Esophagus (tissue), 2 donors: ENCODE measurements around the gene TNFRSF21. TPM values are rescaled to one million over a fixed set of nuclear protein-coding genes. Genes with fewer than 3 reads are reported as not detected.
"Not testable (repeated sequence)": the region's sequence is repeated elsewhere in the genome, so short reads cannot be mapped to it uniquely, and the experiment has no call there.

Source experiments
- H3K27ac ChIP-seq, 2 donors: one replicate each; pipeline ENCODE4 v1.5.1; 2013; ENCODE audit warnings: low read depth in 2 of 2, mild to moderate bottlenecking in 2 of 2, inconsistent platforms in 1 of 2, low read length in 1 of 2, moderate library complexity in 1 of 2
- H3K27me3 ChIP-seq, 2 donors: one replicate each; pipeline ENCODE4 v1.6.1; 2013; ENCODE audit warnings: low read length in 2 of 2, control low read depth in 1 of 2, mild to moderate bottlenecking in 1 of 2; ENCODE audit not compliant: insufficient read depth in 2 of 2, control insufficient read depth in 1 of 2
- H3K36me3 ChIP-seq, 2 donors: one replicate each; pipeline ENCODE4 v1.6.1; 2013; ENCODE audit warnings: low read length in 1 of 2; ENCODE audit not compliant: control insufficient read depth in 2 of 2, insufficient read depth in 2 of 2
- H3K4me1 ChIP-seq, 2 donors: one replicate each; pipeline ENCODE4 v1.6.1; 2013; ENCODE audit warnings: low read length in 1 of 2; ENCODE audit not compliant: control insufficient read depth in 2 of 2, insufficient read depth in 2 of 2
- H3K4me3 ChIP-seq, 2 donors: one replicate each; pipeline ENCODE4 v1.5.1; 2013; ENCODE audit warnings: low read length in 2 of 2, mild to moderate bottlenecking in 2 of 2, low read depth in 1 of 2, moderate library complexity in 1 of 2
- H3K9me3 ChIP-seq, 2 donors: one replicate each; pipeline ENCODE4 v1.6.1; 2013; ENCODE audit warnings: mild to moderate bottlenecking in 2 of 2, low read depth in 1 of 2, low read length in 1 of 2, moderate library complexity in 1 of 2; ENCODE audit not compliant: control insufficient read depth in 2 of 2, insufficient read depth in 1 of 2
- WGBS, 2 donors: extraction: QIAGEN DNeasy Blood & Tissue Kit; methylation state at CpG; one replicate each; pipeline ENCODE4 v1.1.7; 2013; 5-methylcytosine and 5-hydroxymethylcytosine counted together
- polyA plus RNA-seq, 2 donors: library from polyadenylated mRNA; stranded (reverse); fragments of 200-250 nt; gene quantifications; one replicate each; pipeline ENCODE4 v1.2.3, GENCODE V29; 2013
- donor health status: healthy with polysubstance abuse.
- donor health status: Bipolar disorder and iron deficiency.

The TNFRSF21 gene
- polyA plus RNA-seq, 2 donors = 21.2 to 24.3 TPM

GRCh38 chr6:47328139-47328538 is 18.4 kb upstream of the TNFRSF21 start:
- not testable (repeated sequence) for H3K36me3 ChIP-seq, H3K4me1 ChIP-seq
- WGBS, 2 donors = 55 to 62% methylated on average over 4 of the region's 4 CpGs

DNA sequence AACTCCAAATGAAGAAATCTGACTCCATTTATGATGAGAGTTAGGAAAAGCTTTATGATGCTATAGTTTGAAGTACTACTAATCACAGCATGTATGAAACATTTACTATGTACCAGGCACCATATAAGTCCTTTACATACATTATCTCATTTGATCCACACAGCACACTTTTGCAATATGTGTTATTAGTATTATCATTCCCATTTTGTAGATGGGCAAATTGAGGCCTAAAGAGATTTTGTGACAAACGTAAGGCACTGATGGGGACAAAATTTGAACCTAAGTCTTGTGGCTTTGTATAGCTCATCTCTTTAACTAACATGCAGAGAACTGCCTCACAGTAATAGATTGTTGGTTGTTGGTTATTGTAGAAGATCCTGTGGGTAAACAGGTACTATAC is 14.2 kb upstream of the TNFRSF21 start:
- H3K27me3 ChIP-seq = peaks cover 0 to 3% of the 10 kb centered on the region in 2 donors
- H3K36me3 ChIP-seq = no peaks in the 10 kb centered on the region
- H3K9me3 ChIP-seq = no peaks in the 10 kb centered on the region
- WGBS, 2 donors = 81 to 87% methylated on average over 1 of the region's 1 CpG
- H3K4me1 ChIP-seq = no peaks in the 10 kb centered on the region
- H3K27ac ChIP-seq = no peak overlapping the region
- no peak overlapping the region for H3K4me3 ChIP-seq

More at GRCh38 chr6:47328139-47328538, 18.4 kb upstream of the TNFRSF21 start:
- not testable (repeated sequence) for H3K27me3 ChIP-seq, H3K9me3 ChIP-seq, H3K27ac ChIP-seq, H3K4me3 ChIP-seq

- Histone ChIP-seq H3K4me1 (no peaks in the 10 kb centered on the region), H3K4me3 (no peak overlapping the region), H3K9me3 (no peaks in the 10 kb centered on the region), H3K27me3 (peaks cover 0 to 3% of the 10 kb centered on the region in 2 donors), H3K36me3 (no peaks in the 10 kb centered on the region), H3K27ac (no peak overlapping the region)
- 75 to 76% methylated on average over 2 of the region's 2 CpGs for WGBS, 2 donors
Measured at GRCh38 chr6:47323321-47323720, 13.6 kb upstream of the TNFRSF21 start.

GRCh38 chr6:47321577-47321976 is 11.9 kb upstream of the TNFRSF21 start:
- H3K36me3 ChIP-seq = no peaks in the 10 kb centered on the region
- 59 to 65% methylated on average over 4 of the region's 4 CpGs for WGBS, 2 donors
- no peaks in the 10 kb centered on the region for H3K4me1 ChIP-seq
- H3K4me3 ChIP-seq = no peak overlapping the region
- H3K27me3 ChIP-seq = peaks cover 0 to 3% of the 10 kb centered on the region in 2 donors
- H3K9me3 ChIP-seq = no peaks in the 10 kb centered on the region
- no peak overlapping the region for H3K27ac ChIP-seq

GRCh38 chr6:47319867-47320266 is 10.2 kb upstream of the TNFRSF21 start:
- H3K27ac ChIP-seq = no peak overlapping the region
- no peaks in the 10 kb centered on the region for H3K4me1 ChIP-seq
- 57 to 74% methylated on average over 4 of the region's 4 CpGs for WGBS, 2 donors

GRCh38 chr6:47319382-47319781 is 9.7 kb upstream of the TNFRSF21 start:
- Histone ChIP-seq H3K36me3 (no peaks in the 10 kb centered on the region), H3K4me1 (no peaks in the 10 kb centered on the region), H3K4me3 (no peak overlapping the region), H3K9me3 (no peaks in the 10 kb centered on the region), H3K27me3 (peaks cover 0 to 3% of the 10 kb centered on the region in 2 donors), H3K27ac (no peak overlapping the region)
- WGBS, 2 donors = 79 to 84% methylated on average over 3 of the region's 3 CpGs

More at GRCh38 chr6:47319867-47320266, 10.2 kb upstream of the TNFRSF21 start:
- H3K27me3 ChIP-seq = peaks cover 0 to 3% of the 10 kb centered on the region in 2 donors
- no peak overlapping the region for H3K4me3 ChIP-seq
- H3K36me3 ChIP-seq = no peaks in the 10 kb centered on the region
- no peaks in the 10 kb centered on the region for H3K9me3 ChIP-seq

GRCh38 chr6:47318236-47318989 is 8.7 kb upstream of the TNFRSF21 start:
- peaks cover 0 to 3% of the 10 kb centered on the region in 2 donors for H3K27me3 ChIP-seq
- 62 to 79% methylated on average over 3 of the region's 3 CpGs for WGBS, 2 donors
- H3K4me1 ChIP-seq = no peaks in the 10 kb centered on the region
- no peaks in the 10 kb centered on the region for H3K9me3 ChIP-seq
- H3K27ac ChIP-seq = no peak overlapping the region
- no peaks in the 10 kb centered on the region for H3K36me3 ChIP-seq
- H3K4me3 ChIP-seq = no peak overlapping the region

DNA sequence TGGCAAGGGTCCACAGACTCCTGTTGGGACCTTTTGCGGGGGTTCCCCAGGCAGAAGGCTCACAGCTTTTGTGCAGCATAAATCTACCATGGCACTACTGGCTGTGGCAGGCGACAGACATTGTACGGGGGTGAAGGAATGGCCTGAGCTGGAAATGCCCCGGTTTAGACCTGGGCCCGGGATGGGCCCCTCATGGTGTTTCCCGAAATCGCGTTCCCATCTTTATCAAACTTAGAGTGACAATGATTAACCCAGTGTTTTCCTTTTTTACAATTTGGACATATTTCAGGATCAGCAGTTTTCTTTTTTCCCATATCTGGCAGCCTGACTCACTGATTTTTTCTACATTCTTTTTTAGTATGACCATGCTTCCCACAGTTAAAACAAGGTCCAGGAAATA is 5.5 kb upstream of the TNFRSF21 start:
- H3K4me3 ChIP-seq, H3K27ac ChIP-seq, H3K36me3 ChIP-seq, H3K27me3 ChIP-seq, H3K4me1 ChIP-seq, H3K9me3 ChIP-seq: not testable (repeated sequence)
- WGBS, 2 donors = 58 to 77% methylated on average over 8 of the region's 8 CpGs

DNA sequence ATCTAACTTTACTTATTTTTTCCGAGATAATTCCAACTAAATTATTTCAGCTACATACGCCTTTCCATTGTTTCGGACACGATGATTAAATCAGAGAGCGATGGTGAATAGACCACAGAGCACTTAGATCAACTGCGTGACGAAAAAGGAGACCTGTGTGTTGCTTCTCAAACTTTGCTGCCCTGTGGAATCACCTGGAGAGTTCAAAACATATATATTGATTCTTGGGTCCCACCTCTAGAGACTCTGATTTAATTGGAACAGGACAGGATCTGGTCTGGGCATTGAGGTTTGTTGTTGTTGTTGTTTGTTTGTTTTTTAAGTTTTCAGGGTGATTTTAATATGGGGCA is 401 bp upstream of the TNFRSF21 start:
- H3K4me1 ChIP-seq = no peaks in the 10 kb centered on the region
- WGBS, 2 donors = 1 to 3% methylated on average over 7 of the region's 7 CpGs
- no peaks in the 10 kb centered on the region for H3K9me3 ChIP-seq
- H3K4me3 ChIP-seq = no peak overlapping the region
- H3K36me3 ChIP-seq = no peaks in the 10 kb centered on the region
- H3K27ac ChIP-seq = no peak overlapping the region
- no peaks in the 10 kb centered on the region for H3K27me3 ChIP-seq
